Right cardiac atrium (tissue), 5 donors: ENCODE measurements around the gene CDYL. TPM values are rescaled to one million over a fixed set of nuclear protein-coding genes. Genes with fewer than 3 reads are reported as not detected.

Experiments
- ATAC-seq, 2 donors: fragments of 200-7000 bp; cut with Tn5 transposase; one replicate each; pipeline versions ENCODE4 v1.8.0 to v1.9.1; 2020; ENCODE audit warnings: moderate library complexity in 2 of 2, mild to moderate bottlenecking in 1 of 2
- DNase-seq, 3 donors: peaks; one replicate each; pipeline ENCODE4 v3.0.0-alpha.2; 2020
- H3K27ac ChIP-seq: one replicate; pipeline ENCODE4 v1.5.1; 2013; ENCODE audit warnings: mild to moderate bottlenecking, low read length, control low read depth, moderate library complexity
- H3K27me3 ChIP-seq: one replicate; pipeline ENCODE4 v1.6.1; 2013; ENCODE audit not compliant: control insufficient read depth, insufficient read depth
- H3K4me1 ChIP-seq: one replicate; pipeline ENCODE4 v1.6.1; 2013; ENCODE audit warnings: low read length; ENCODE audit not compliant: control insufficient read depth, insufficient read depth
- H3K4me3 ChIP-seq: one replicate; pipeline ENCODE4 v1.5.1; 2013; ENCODE audit warnings: low read length, control low read depth
- H3K9me3 ChIP-seq: one replicate; pipeline ENCODE4 v1.6.1; 2013; ENCODE audit warnings: low read length; ENCODE audit not compliant: control insufficient read depth
- WGBS: extraction: QIAGEN DNeasy Blood & Tissue Kit; methylation state at CpG from one replicate; pipeline ENCODE4 v1.1.7; 2013; 5-methylcytosine and 5-hydroxymethylcytosine counted together
- intact Hi-C, 4 donors: fragments of 100-400 bp; cut with DNase I; formaldehyde crosslinking; loops; one replicate each; pipeline versions ENCODE4 v1.11.0 to v1.14.0; 2022 to 2023
- polyA plus RNA-seq: library from polyadenylated mRNA; stranded (reverse); fragments of 200-250 nt; gene quantifications from one replicate; pipeline ENCODE4 v1.2.3, GENCODE V29; 2013
- total RNA-seq, 4 donors: library from RNA; stranded (reverse); fragmentation: NEBNext Ultra II Directional; extraction: Animal tissue kit (Norgen Biotek cat#: 25700); gene quantifications; one replicate each; pipeline ENCODE4 v1.2.1, GENCODE V29; 2021
- donor health status: healthy with polysubstance abuse.
- donor health status: DM: no; HTN: yes; CAD: no.
- donor health status: DM: no; HTN: no; CAD: no.
- donor health status: DM: no; HTN: yes; CAD: no; lungs with severe emphysema.
- donor health status: DM: yes; HTN: yes; CAD: no.

Gene CDYL
- total and polyA plus RNA-seq, 5 donors: 6.0 to 42.0 (median 36.1) TPM

- intact Hi-C loops: no loop called here
- no peaks in the 10 kb centered on the region for H3K9me3 ChIP-seq
- 93% methylated on average over 3 of the region's 3 CpGs for WGBS
- H3K4me1 ChIP-seq: peaks cover 13% of the 10 kb centered on the region
- ATAC-seq: no peak
- no peak overlapping the region for H3K4me3 ChIP-seq
- no peak overlapping the region for H3K27ac ChIP-seq
- no peak for DNase-seq
- no peaks in the 10 kb centered on the region for H3K27me3 ChIP-seq
Observed at GRCh38 chr6:4928426-4928825, 152.2 kb downstream of the CDYL start.

- Histone ChIP-seq H3K4me3 (no peak overlapping the region), H3K27me3 (no peaks in the 10 kb centered on the region), H3K27ac (no peak overlapping the region), H3K4me1 (peaks cover 13% of the 10 kb centered on the region), H3K9me3 (no peaks in the 10 kb centered on the region)
- WGBS: 69% methylated on average over 1 of the region's 1 CpG
- DNase-seq (no peak), ATAC-seq (no peak)
- intact Hi-C loops: no loop called here
Observed at GRCh38 chr6:4929097-4929718, 153.0 kb downstream of the CDYL start.

- H3K9me3 ChIP-seq: no peaks in the 10 kb centered on the region
- intact Hi-C loops: loop anchor here in 1 of 4 donors (10.0 kb wide), 2 partner anchors 155 to 615 kb away; partner anchors contain the start of gene CDYL
Observed at GRCh38 chr6:4930025-4930691, 154.0 kb downstream of the CDYL start.

GRCh38 chr6:4931530-4932227 lies 155.5 kb downstream of the CDYL start:
- Histone ChIP-seq H3K9me3 (no peaks in the 10 kb centered on the region), H3K27ac (no peak overlapping the region), H3K4me1 (peaks cover 15% of the 10 kb centered on the region), H3K4me3 (no peak overlapping the region), H3K27me3 (no peaks in the 10 kb centered on the region)
- no peak for DNase-seq
- intact Hi-C loops: loop anchor here in 1 of 4 donors (10.0 kb wide), 2 partner anchors 157 to 617 kb away; partner anchors contain the start of gene CDYL
- WGBS: 82% methylated on average over 11 of the region's 11 CpGs
- ATAC-seq: no peak

More at GRCh38 chr6:4930025-4930691, 154.0 kb downstream of the CDYL start:
- 70% methylated on average over 4 of the region's 4 CpGs for WGBS
- no peak for ATAC-seq
- H3K27ac ChIP-seq: peak overlapping the region; percentile 6
- peaks cover 15% of the 10 kb centered on the region for H3K4me1 ChIP-seq
- H3K4me3 ChIP-seq: no peak overlapping the region
- no peaks in the 10 kb centered on the region for H3K27me3 ChIP-seq
- no peak for DNase-seq

GRCh38 chr6:4932228-4932903 lies 156.2 kb downstream of the CDYL start:
- Histone ChIP-seq H3K27me3 (no peaks in the 10 kb centered on the region), H3K4me1 (peaks cover 15% of the 10 kb centered on the region), H3K27ac (no peak overlapping the region), H3K4me3 (no peak overlapping the region), H3K9me3 (no peaks in the 10 kb centered on the region)
- intact Hi-C loops: loop anchor here in 1 of 4 donors (10.0 kb wide), 2 partner anchors 158 to 618 kb away; partner anchors contain the start of gene CDYL
- ATAC-seq: no peak
- 90% methylated on average over 8 of the region's 8 CpGs for WGBS
- no peak for DNase-seq

- Histone ChIP-seq H3K9me3 (no peaks in the 10 kb centered on the region), H3K4me1 (peaks cover 12% of the 10 kb centered on the region), H3K27me3 (no peaks in the 10 kb centered on the region), H3K4me3 (no peak overlapping the region), H3K27ac (no peak overlapping the region)
- WGBS: 93% methylated on average over 10 of the region's 10 CpGs
- intact Hi-C loops: loop anchor here in 1 of 4 donors (10.0 kb wide), 2 partner anchors 161 to 621 kb away; partner anchors contain the start of gene CDYL
- DNase-seq (no peak), ATAC-seq (no peak)
Observed at GRCh38 chr6:4935486-4935885, 159.3 kb downstream of the CDYL start.

- intact Hi-C loops: loop anchor here in 1 of 4 donors (10.0 kb wide), 2 partner anchors 161 to 621 kb away; partner anchors contain the start of gene CDYL
- 72% methylated on average over 13 of the region's 13 CpGs for WGBS
- H3K27me3 ChIP-seq: no peaks in the 10 kb centered on the region
- no peak overlapping the region for H3K27ac ChIP-seq
- DNase-seq (no peak), ATAC-seq (no peak)
- no peaks in the 10 kb centered on the region for H3K9me3 ChIP-seq
- H3K4me1 ChIP-seq: peaks cover 8% of the 10 kb centered on the region
- H3K4me3 ChIP-seq: no peak overlapping the region
Observed at GRCh38 chr6:4935975-4936680, 159.9 kb downstream of the CDYL start.

GRCh38 chr6:4936681-4937041 lies 160.5 kb downstream of the CDYL start:
- intact Hi-C loops: loop anchor here in 1 of 4 donors (10.0 kb wide), 2 partner anchors 162 to 622 kb away; partner anchors contain the start of gene CDYL
- no peak for DNase-seq

GRCh38 chr6:4937414-4937813 lies 161.2 kb downstream of the CDYL start:
- no peak for DNase-seq
- Histone ChIP-seq H3K9me3 (no peaks in the 10 kb centered on the region), H3K4me3 (no peak overlapping the region), H3K27ac (no peak overlapping the region), H3K27me3 (no peaks in the 10 kb centered on the region), H3K4me1 (peaks cover 8% of the 10 kb centered on the region)
- 94% methylated on average over 9 of the region's 9 CpGs for WGBS
- ATAC-seq: no peak
- intact Hi-C loops: loop anchor here in 1 of 4 donors (10.0 kb wide), 2 partner anchors 163 to 623 kb away; partner anchors contain the start of gene CDYL

More at GRCh38 chr6:4936681-4937041, 160.5 kb downstream of the CDYL start:
- Histone ChIP-seq H3K9me3 (no peaks in the 10 kb centered on the region), H3K27ac (no peak overlapping the region), H3K4me3 (no peak overlapping the region), H3K4me1 (peaks cover 8% of the 10 kb centered on the region), H3K27me3 (no peaks in the 10 kb centered on the region)
- peak in 1 of 2 donors; percentile 42 for ATAC-seq
- WGBS: 8% methylated on average over 4 of the region's 4 CpGs

GRCh38 chr6:4939241-4939640 lies 163.0 kb downstream of the CDYL start:
- intact Hi-C loops: loop anchor here in 1 of 4 donors (10.0 kb wide), 2 partner anchors 164 to 624 kb away; partner anchors contain the start of gene CDYL
- Histone ChIP-seq H3K9me3 (no peaks in the 10 kb centered on the region), H3K4me1 (peaks cover 7% of the 10 kb centered on the region), H3K4me3 (no peak overlapping the region), H3K27me3 (no peaks in the 10 kb centered on the region), H3K27ac (no peak overlapping the region)
- DNase-seq: no peak
- WGBS: 96% methylated on average over 1 of the region's 1 CpG
- ATAC-seq: no peak
